ENCODE results near the gene S100A12. TPM values are rescaled to one million over a fixed set of nuclear protein-coding genes. Genes with fewer than 3 reads are reported as not detected.

Gene S100A12
- total and polyA plus RNA-seq, 9 of the 15 experiments (the other 6 are each of a cell fraction or from before 2014, with no cell fraction given), result not detected

DNA sequence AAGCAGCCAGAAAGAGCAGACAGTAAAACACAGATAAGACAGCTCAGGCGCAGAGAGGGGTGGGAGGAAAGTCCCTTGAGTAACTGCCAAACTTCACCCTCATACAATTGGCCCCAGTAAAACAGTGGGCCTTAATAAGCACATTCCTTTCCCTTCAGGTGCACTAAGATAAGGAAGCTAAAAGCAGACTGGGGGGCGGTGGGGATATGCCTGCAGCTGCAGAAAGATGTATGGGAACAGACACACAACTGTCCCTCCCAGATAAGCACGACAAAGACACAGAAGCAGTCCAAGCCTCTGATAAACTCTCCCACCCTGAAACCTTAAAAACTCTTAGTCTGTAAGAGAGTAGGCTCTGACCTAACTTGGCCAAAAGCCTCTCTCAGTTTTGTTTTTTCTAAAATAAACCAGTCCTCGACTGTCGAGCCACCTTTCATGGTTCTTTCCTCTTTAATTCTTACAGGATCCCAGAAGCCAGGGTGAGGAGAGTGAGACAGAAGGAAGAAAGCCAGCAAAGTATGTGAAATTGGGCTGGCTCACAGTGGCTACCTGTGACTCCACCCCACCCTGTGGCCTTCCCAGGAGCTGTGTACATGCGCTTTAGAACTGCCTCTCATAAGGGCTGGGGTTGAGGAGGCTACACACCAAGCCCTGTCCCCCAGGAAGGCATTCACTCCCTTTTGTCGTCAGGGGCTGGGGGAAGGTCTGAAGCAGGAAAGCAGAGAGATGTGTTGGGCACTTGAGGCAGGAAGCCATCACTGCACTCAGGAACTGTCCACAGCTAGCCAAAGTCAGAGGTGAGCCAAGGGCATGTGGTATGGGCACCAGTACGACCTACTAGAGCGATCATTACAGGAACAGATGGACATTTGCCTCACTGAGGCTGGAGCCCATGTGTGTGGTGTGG is 31.4 kb downstream of the S100A12 start (continued):
- TF ChIP-seq, protein P1, sequence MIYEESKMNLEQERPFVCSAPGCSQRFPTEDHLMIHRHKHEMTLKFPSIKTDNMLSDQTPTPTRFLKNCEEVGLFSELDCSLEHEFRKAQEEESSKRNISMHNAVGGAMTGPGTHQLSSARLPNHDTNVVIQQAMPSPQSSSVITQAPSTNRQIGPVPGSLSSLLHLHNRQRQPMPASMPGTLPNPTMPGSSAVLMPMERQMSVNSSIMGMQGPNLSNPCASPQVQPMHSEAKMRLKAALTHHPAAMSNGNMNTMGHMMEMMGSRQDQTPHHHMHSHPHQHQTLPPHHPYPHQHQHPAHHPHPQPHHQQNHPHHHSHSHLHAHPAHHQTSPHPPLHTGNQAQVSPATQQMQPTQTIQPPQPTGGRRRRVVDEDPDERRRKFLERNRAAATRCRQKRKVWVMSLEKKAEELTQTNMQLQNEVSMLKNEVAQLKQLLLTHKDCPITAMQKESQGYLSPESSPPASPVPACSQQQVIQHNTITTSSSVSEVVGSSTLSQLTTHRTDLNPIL (CRISPR knock-in tag; IDR thresholded peaks at IDR 0.05), result no peak; the same call in 1 of the 2 replicates
- TF ChIP-seq TEAD2 (tag; IDR thresholded peaks at IDR 0.05) (peak; percentile 99), NR2C1 (IDR thresholded peaks at IDR 0.05) (no peak; the same call in 1 of the 2 replicates), NR2C1 (tag; IDR thresholded peaks at IDR 0.05) (peak; percentile 73; the same call in 1 of the 2 replicates), DNMT1 (IDR thresholded peaks at IDR 0.05) (0 out of 2 replicates have a peak, but pooled peaks have one; percentile 54), FOXJ2 (tag; IDR thresholded peaks at IDR 0.05) (peak; percentile 96), CC2D1A (IDR thresholded peaks at IDR 0.05) (peak; percentile 99), ZZZ3 (IDR thresholded peaks at IDR 0.05) (no peak), POLR2AphosphoS2 (IDR thresholded peaks at IDR 0.05; ENCODE audit: low read length) (no peak), ZNF24 (IDR thresholded peaks at IDR 0.05) (peak; percentile 80), ZNF324 (CRISPR knock-in tag; IDR thresholded peaks at IDR 0.05) (peak; percentile 35; the same call in 1 of the 2 replicates), HEY1 (CRISPR knock-in tag; IDR thresholded peaks at IDR 0.05; ENCODE audit: borderline replicate concordance) (peak; percentile 92), CXXC5 (CRISPR knock-in tag; IDR thresholded peaks at IDR 0.05) (peak; percentile 92), TEAD1 (CRISPR knock-in tag; IDR thresholded peaks at IDR 0.05) (peak; percentile 99 to 100), ZSCAN29 (IDR thresholded peaks at IDR 0.05) (no peak), POLR2A (conservative IDR thresholded peaks at IDR 0.05) (no peak)
- TF ChIP-seq, protein P2, sequence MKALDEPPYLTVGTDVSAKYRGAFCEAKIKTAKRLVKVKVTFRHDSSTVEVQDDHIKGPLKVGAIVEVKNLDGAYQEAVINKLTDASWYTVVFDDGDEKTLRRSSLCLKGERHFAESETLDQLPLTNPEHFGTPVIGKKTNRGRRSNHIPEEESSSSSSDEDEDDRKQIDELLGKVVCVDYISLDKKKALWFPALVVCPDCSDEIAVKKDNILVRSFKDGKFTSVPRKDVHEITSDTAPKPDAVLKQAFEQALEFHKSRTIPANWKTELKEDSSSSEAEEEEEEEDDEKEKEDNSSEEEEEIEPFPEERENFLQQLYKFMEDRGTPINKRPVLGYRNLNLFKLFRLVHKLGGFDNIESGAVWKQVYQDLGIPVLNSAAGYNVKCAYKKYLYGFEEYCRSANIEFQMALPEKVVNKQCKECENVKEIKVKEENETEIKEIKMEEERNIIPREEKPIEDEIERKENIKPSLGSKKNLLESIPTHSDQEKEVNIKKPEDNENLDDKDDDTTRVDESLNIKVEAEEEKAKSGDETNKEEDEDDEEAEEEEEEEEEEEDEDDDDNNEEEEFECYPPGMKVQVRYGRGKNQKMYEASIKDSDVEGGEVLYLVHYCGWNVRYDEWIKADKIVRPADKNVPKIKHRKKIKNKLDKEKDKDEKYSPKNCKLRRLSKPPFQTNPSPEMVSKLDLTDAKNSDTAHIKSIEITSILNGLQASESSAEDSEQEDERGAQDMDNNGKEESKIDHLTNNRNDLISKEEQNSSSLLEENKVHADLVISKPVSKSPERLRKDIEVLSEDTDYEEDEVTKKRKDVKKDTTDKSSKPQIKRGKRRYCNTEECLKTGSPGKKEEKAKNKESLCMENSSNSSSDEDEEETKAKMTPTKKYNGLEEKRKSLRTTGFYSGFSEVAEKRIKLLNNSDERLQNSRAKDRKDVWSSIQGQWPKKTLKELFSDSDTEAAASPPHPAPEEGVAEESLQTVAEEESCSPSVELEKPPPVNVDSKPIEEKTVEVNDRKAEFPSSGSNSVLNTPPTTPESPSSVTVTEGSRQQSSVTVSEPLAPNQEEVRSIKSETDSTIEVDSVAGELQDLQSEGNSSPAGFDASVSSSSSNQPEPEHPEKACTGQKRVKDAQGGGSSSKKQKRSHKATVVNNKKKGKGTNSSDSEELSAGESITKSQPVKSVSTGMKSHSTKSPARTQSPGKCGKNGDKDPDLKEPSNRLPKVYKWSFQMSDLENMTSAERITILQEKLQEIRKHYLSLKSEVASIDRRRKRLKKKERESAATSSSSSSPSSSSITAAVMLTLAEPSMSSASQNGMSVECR (CRISPR knock-in tag; IDR thresholded peaks at IDR 0.05), result no peak
- TF ChIP-seq, protein P3, sequence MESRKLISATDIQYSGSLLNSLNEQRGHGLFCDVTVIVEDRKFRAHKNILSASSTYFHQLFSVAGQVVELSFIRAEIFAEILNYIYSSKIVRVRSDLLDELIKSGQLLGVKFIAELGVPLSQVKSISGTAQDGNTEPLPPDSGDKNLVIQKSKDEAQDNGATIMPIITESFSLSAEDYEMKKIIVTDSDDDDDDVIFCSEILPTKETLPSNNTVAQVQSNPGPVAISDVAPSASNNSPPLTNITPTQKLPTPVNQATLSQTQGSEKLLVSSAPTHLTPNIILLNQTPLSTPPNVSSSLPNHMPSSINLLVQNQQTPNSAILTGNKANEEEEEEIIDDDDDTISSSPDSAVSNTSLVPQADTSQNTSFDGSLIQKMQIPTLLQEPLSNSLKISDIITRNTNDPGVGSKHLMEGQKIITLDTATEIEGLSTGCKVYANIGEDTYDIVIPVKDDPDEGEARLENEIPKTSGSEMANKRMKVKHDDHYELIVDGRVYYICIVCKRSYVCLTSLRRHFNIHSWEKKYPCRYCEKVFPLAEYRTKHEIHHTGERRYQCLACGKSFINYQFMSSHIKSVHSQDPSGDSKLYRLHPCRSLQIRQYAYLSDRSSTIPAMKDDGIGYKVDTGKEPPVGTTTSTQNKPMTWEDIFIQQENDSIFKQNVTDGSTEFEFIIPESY (CRISPR knock-in tag; IDR thresholded peaks at IDR 0.05), result peak; percentile 78
- TF ChIP-seq, protein P4, sequence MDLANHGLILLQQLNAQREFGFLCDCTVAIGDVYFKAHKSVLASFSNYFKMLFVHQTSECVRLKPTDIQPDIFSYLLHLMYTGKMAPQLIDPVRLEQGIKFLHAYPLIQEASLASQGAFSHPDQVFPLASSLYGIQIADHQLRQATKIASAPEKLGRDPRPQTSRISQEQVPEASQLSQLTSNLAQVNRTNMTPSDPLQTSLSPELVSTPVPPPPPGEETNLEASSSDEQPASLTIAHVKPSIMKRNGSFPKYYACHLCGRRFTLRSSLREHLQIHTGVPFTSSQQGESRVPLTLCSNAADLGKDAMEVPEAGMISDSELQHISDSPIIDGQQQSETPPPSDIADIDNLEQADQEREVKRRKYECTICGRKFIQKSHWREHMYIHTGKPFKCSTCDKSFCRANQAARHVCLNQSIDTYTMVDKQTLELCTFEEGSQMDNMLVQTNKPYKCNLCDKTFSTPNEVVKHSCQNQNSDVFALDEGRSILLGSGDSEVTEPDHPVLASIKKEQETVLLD (IDR thresholded peaks at IDR 0.05), result peak; percentile 44; the same call in 1 of the 2 replicates
